GM10266 (cell line): Measurements from ENCODE around the gene TICRR.

Source experiments
- DNase-seq: peaks from one replicate; pipeline ENCODE4 v3.0.0; 2012; ENCODE audit errors: extremely low spot score
- TF ChIP-seq, protein P1 (sequence below): IDR thresholded peaks from 2 replicates; pipeline ENCODE4 v1.5.1; 2012; ENCODE audit warnings: mild to moderate bottlenecking, low read depth; ENCODE audit not compliant: control insufficient read depth, insufficient read depth; ENCODE audit errors: missing control alignments

The TICRR gene

DNA sequence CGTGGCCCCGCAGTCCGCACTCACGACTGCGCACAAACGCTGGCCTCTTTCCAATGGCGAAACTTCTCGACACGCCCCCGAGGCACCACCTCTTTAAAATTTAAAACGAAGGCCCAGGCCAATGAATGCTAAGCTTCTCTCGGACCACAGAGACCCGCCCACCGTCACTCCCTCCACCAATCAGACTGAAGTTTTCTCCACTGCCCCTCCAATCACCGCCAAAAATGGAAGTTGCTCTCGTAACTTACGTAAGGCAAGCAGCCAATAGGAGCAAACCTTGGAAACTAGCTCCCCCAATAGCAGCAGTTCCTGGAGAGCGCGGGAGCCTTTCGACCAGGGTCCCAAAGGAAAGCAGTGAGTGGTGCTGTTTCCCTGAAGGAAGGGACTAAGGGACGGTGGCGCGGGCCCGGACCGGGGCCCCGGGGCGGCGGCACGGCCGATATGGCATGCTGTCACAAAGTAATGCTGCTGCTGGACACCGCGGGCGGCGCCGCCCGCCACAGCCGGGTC lies at the start of gene TICRR:
Gene TICRR (plus strand): TSS at position 324 of the 510 bp plus-strand sequence. CDS start 118 bp downstream, at position 442.
- DNase-seq = peak; percentile 96
- TF ChIP-seq, protein P1, sequence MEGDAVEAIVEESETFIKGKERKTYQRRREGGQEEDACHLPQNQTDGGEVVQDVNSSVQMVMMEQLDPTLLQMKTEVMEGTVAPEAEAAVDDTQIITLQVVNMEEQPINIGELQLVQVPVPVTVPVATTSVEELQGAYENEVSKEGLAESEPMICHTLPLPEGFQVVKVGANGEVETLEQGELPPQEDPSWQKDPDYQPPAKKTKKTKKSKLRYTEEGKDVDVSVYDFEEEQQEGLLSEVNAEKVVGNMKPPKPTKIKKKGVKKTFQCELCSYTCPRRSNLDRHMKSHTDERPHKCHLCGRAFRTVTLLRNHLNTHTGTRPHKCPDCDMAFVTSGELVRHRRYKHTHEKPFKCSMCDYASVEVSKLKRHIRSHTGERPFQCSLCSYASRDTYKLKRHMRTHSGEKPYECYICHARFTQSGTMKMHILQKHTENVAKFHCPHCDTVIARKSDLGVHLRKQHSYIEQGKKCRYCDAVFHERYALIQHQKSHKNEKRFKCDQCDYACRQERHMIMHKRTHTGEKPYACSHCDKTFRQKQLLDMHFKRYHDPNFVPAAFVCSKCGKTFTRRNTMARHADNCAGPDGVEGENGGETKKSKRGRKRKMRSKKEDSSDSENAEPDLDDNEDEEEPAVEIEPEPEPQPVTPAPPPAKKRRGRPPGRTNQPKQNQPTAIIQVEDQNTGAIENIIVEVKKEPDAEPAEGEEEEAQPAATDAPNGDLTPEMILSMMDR = no peak

GRCh38 chr15:89526181-89526580 lies 49.1 kb upstream of the TICRR start:
- no peak for DNase-seq
- TF ChIP-seq, protein P1 = no peak

GRCh38 chr15:89526601-89527441 lies 48.4 kb upstream of the TICRR start:
- TF ChIP-seq, protein P1 = no peak
- DNase-seq = no peak

DNA sequence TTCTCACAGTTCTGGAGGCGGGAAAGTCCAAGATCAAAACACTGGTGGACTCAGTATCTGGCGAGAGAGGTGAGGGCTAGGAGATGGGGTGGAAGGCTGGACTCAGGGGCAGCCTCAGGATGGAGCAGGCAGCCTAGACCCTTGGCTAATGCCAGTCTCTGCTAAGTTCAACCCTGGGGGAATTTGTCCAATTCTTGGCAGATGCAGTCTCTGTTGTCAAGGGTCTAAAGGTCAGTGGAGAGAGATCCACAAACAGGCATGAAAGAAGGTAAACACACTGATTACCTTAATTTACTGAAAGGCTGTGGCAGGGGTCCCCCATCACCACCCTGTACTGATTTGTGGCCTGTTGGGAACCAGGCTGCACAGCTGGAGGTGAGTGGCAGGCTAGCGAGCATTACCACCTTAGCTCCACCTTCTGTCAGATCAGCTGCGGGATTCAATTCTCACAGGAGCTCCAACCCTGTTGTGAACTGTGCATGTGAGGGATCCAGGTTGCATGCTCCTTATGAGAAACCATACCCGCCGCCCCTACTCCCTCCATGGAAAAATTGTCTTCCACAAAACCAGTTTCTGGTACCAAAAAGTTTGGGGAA lies 46.4 kb upstream of the TICRR start:
- TF ChIP-seq, protein P1 = no peak
- no peak for DNase-seq

DNA sequence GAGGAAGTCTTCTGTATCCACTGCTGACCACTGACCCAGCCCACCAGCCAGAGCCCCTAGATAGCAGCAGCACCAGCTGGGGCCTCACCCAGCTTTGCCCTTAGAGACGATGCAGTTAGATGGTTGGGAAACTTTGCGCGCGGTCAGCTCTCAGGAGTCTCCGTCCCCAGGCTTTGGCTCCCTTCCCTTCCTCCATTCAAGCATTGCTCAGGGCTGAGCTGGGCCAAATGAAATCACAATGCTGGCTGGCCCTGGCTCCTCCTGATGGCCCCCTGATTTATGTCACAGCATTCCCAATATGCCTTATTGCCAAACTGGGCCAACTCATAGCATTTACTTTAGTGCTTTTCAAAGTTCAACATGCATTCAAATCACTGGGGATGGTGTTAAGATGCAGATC lies 44.3 kb upstream of the TICRR start:
- no peak for DNase-seq

DNA sequence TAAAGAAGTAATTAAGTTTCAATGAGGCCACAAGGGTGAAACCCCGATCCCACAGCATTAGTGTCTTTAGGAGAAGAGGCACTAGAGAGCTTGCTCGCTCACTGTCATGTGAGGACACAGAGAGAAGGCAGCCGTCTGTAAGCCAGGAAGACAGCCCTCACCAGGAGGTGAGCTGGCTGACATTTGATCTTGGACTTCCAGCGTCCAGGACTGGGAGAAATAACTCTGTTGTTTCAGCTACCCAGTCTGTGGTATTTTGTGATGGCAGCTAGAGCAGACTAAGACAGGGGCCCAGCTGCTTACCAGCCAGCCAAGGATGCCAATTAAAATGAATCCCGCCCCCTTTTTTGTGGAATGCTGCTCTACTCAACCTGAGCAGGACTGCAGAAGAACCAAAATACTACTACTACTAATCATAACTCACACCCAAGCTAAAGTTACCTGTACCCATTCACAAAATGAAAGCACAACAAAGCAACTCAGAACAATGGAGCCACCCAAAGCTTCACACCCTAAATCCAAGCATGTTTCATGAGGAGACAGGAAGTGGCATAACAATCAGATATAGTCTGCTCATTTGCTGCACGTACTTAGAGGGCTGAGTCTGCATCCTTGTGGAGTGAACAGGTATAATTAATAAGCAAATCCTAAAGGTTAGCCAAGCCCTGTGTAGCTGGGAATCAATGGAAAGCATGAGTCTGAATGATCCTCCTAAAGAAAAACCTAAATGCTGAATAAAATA lies 43.3 kb upstream of the TICRR start:
- TF ChIP-seq, protein P1 = no peak
- no peak for DNase-seq

More for the DNA sequence above, 44.3 kb upstream of the TICRR start:
- TF ChIP-seq, protein P1 = no peak
